Upper lobe of left lung (tissue), 6 donors: Measurements from ENCODE around the gene BMP4. TPM values are rescaled to one million over a fixed set of nuclear protein-coding genes. Genes with fewer than 3 reads are reported as not detected.

Experiments used
- ATAC-seq, 2 donors: fragments of 200-7000 bp; cut with Tn5 transposase; one replicate each; pipeline ENCODE4 v1.9.1; 2022; ENCODE audit warnings: mild to moderate bottlenecking in 2 of 2, moderate library complexity in 2 of 2; ENCODE audit not compliant: low FRiP score in 2 of 2
- DNase-seq, 2 donors: peaks; one replicate each; pipeline ENCODE4 v3.0.0-alpha.2; 2019 to 2020
- H3K27ac ChIP-seq, 4 donors: fragments of 200-600 bp; sonication (generic); one replicate each; pipeline ENCODE4 v1.5.1; 2016 to 2019
- H3K27me3 ChIP-seq, 4 donors: fragments of 200-600 bp; sonication (generic); one replicate each; pipeline ENCODE4 v1.5.1; 2017 to 2019
- H3K36me3 ChIP-seq, 4 donors: fragments of 200-600 bp; sonication (generic); one replicate each; pipeline ENCODE4 v1.5.1; 2016 to 2019
- H3K4me1 ChIP-seq, 4 donors: fragments of 200-600 bp; sonication (generic); one replicate each; pipeline ENCODE4 v1.5.1; 2018 to 2019
- H3K4me3 ChIP-seq, 4 donors: fragments of 200-600 bp; sonication (generic); one replicate each; pipeline ENCODE4 v1.5.1; 2017 to 2019; ENCODE audit warnings: mild to moderate bottlenecking in 2 of 4, moderate library complexity in 1 of 4
- H3K9me3 ChIP-seq, 4 donors: fragments of 200-600 bp; sonication (generic); one replicate each; pipeline ENCODE4 v1.5.1; 2018 to 2019
- CTCF ChIP-seq, 6 experiments: fragments of 450-650 bp in 4 of 6; fragments of 200-600 bp in 2 of 6; sonication (generic) in 2 of 6; IDR thresholded peaks; one replicate each; pipeline ENCODE4 v1.5.1; 2016 to 2019; ENCODE audit warnings: antibody characterized with exemption in 6 of 6
- EP300 ChIP-seq, 4 donors: sonication (generic); formaldehyde crosslinking; IDR thresholded peaks; one replicate each; pipeline ENCODE4 v1.5.1; 2017; ENCODE audit warnings: antibody characterized with exemption in 4 of 4, control low read depth in 2 of 4
- POLR2A ChIP-seq, 4 donors: fragments of 450-650 bp; IDR thresholded peaks; one replicate each; pipeline ENCODE4 v1.5.1; 2016 to 2017; ENCODE audit warnings: antibody characterized with exemption in 4 of 4, mild to moderate bottlenecking in 2 of 4
- POLR2AphosphoS5 ChIP-seq, 2 donors: sonication (generic); formaldehyde crosslinking; IDR thresholded peaks; one replicate each; pipeline ENCODE4 v1.5.1; 2017; ENCODE audit warnings: antibody characterized with exemption in 2 of 2
- WGBS, 2 donors: methylation state at CpG; one replicate each; pipeline ENCODE4 v1.1.5; 2017 to 2018; 5-methylcytosine and 5-hydroxymethylcytosine counted together
- total RNA-seq, 6 donors: library from RNA; depleted of rRNA in 4 of 6; stranded (reverse); fragments of >200 nt in 4 of 6; gene quantifications; one replicate each; pipeline versions ENCODE4 v1.1.0 to v1.2.1, GENCODE V29; 2016 to 2021
- donor health status: DM: no; HTN: no; CAD: no; lungs with moderate emphysema.
- donor health status: DM: no; HTN: yes; CAD: no; lungs with severe emphysema.

The BMP4 gene
- total RNA-seq, 6 donors from 2014 or later: 5.3 to 19.9 (median 11.3) TPM

GRCh38 chr14:53934778-53935414, 21.7 kb downstream of the BMP4 start:
- Histone ChIP-seq H3K4me1 (no peaks in the 10 kb centered on the region), H3K9me3 (no peaks in the 10 kb centered on the region), H3K27me3 (no peaks in the 10 kb centered on the region), H3K27ac (no peak overlapping the region), H3K4me3 (no peak overlapping the region), H3K36me3 (no peaks in the 10 kb centered on the region)
- no peak for ATAC-seq
- WGBS, 2 donors: 81 to 83% methylated on average over 7 of the region's 7 CpGs
- no peak for TF ChIP-seq POLR2AphosphoS5 (IDR thresholded peaks at IDR 0.05)
- no peak for TF ChIP-seq EP300 (IDR thresholded peaks at IDR 0.05)
- TF ChIP-seq POLR2A (IDR thresholded peaks at IDR 0.05): no peak
- TF ChIP-seq CTCF (IDR thresholded peaks at IDR 0.05): no peak
- no peak for DNase-seq

- no peak for TF ChIP-seq POLR2A (IDR thresholded peaks at IDR 0.05)
- TF ChIP-seq EP300 (IDR thresholded peaks at IDR 0.05): no peak
- TF ChIP-seq CTCF (IDR thresholded peaks at IDR 0.05): no peak
- no peak for TF ChIP-seq POLR2AphosphoS5 (IDR thresholded peaks at IDR 0.05)
- DNase-seq (no peak), ATAC-seq (no peak)
- no peaks in the 10 kb centered on the region for H3K4me1 ChIP-seq
- no peaks in the 10 kb centered on the region for H3K27me3 ChIP-seq
- no peak overlapping the region for H3K27ac ChIP-seq
- no peaks in the 10 kb centered on the region for H3K36me3 ChIP-seq
- H3K9me3 ChIP-seq: no peaks in the 10 kb centered on the region
- H3K4me3 ChIP-seq: no peak overlapping the region
Observed at GRCh38 chr14:53932966-53933365, 23.7 kb downstream of the BMP4 start.

GRCh38 chr14:53929871-53930715, 26.5 kb downstream of the BMP4 start:
- Histone ChIP-seq H3K9me3 (no peaks in the 10 kb centered on the region), H3K27me3 (no peaks in the 10 kb centered on the region), H3K36me3 (no peaks in the 10 kb centered on the region), H3K4me3 (no peak overlapping the region), H3K4me1 (no peaks in the 10 kb centered on the region), H3K27ac (no peak overlapping the region)
- no peak for ATAC-seq
- TF ChIP-seq CTCF (IDR thresholded peaks at IDR 0.05) (peak in 3 of 6 experiments; percentile 14 to 30 (median 17)), POLR2AphosphoS5 (IDR thresholded peaks at IDR 0.05) (no peak), EP300 (IDR thresholded peaks at IDR 0.05) (no peak)
- 77 to 84% methylated on average over 2 of the region's 2 CpGs for WGBS, 2 donors
- DNase-seq: no peak

- H3K4me3 ChIP-seq: no peak overlapping the region
- 77 to 78% methylated on average over 5 of the region's 5 CpGs for WGBS, 2 donors
- DNase-seq: no peak
Observed at GRCh38 chr14:53927171-53927570, 29.5 kb downstream of the BMP4 start.

More at GRCh38 chr14:53927171-53927570, 29.5 kb downstream of the BMP4 start:
- Histone ChIP-seq H3K27ac (no peak overlapping the region), H3K27me3 (no peaks in the 10 kb centered on the region), H3K9me3 (no peaks in the 10 kb centered on the region), H3K36me3 (no peaks in the 10 kb centered on the region), H3K4me1 (peaks cover 0 to 7% (median 0%) of the 10 kb centered on the region in 4 donors)
- TF ChIP-seq POLR2A (IDR thresholded peaks at IDR 0.05): no peak
- TF ChIP-seq POLR2AphosphoS5 (IDR thresholded peaks at IDR 0.05): no peak
- TF ChIP-seq EP300 (IDR thresholded peaks at IDR 0.05): no peak
- no peak for TF ChIP-seq CTCF (IDR thresholded peaks at IDR 0.05)
- no peak for ATAC-seq
